Upper lobe of left lung (tissue), 4 donors: ENCODE results near the gene ADCY4.

ENCODE experiments used
- EP300 ChIP-seq, 4 donors: sonication (generic); formaldehyde crosslinking; IDR thresholded peaks; one replicate each; pipeline ENCODE4 v1.5.1; 2017; ENCODE audit warnings: antibody characterized with exemption in 4 of 4, control low read depth in 2 of 4
- POLR2A ChIP-seq, 4 donors: fragments of 450-650 bp; IDR thresholded peaks; one replicate each; pipeline ENCODE4 v1.5.1; 2016 to 2017; ENCODE audit warnings: antibody characterized with exemption in 4 of 4, mild to moderate bottlenecking in 2 of 4
- POLR2AphosphoS5 ChIP-seq, 2 donors: sonication (generic); formaldehyde crosslinking; IDR thresholded peaks; one replicate each; pipeline ENCODE4 v1.5.1; 2017; ENCODE audit warnings: antibody characterized with exemption in 2 of 2
- TF ChIP-seq, protein P1 (sequence below), 6 experiments: fragments of 450-650 bp in 4 of 6; fragments of 200-600 bp in 2 of 6; sonication (generic) in 2 of 6; IDR thresholded peaks; one replicate each; pipeline ENCODE4 v1.5.1; 2016 to 2019; ENCODE audit warnings: antibody characterized with exemption in 6 of 6

DNA sequence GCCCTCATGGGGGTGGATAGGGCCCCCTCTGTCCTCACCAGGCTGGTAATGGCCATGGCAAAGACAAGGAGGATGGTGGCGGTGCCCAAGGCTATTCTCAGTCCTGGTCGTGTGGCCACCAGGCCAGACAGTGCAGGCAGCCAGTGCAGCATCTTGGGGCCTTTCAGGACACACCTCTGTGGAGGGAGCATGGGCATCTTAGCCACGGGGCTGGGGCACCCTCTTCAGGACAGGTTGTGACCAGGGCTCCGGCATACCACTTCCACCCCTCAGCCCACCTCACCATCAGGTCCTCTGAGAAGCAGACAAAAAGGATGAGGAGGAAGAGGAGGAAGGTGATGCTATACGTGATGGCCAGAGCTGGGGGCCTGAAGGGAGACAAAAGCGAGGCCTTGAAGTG is 10.8 kb downstream of the ADCY4 start:
- TF ChIP-seq, protein P1, sequence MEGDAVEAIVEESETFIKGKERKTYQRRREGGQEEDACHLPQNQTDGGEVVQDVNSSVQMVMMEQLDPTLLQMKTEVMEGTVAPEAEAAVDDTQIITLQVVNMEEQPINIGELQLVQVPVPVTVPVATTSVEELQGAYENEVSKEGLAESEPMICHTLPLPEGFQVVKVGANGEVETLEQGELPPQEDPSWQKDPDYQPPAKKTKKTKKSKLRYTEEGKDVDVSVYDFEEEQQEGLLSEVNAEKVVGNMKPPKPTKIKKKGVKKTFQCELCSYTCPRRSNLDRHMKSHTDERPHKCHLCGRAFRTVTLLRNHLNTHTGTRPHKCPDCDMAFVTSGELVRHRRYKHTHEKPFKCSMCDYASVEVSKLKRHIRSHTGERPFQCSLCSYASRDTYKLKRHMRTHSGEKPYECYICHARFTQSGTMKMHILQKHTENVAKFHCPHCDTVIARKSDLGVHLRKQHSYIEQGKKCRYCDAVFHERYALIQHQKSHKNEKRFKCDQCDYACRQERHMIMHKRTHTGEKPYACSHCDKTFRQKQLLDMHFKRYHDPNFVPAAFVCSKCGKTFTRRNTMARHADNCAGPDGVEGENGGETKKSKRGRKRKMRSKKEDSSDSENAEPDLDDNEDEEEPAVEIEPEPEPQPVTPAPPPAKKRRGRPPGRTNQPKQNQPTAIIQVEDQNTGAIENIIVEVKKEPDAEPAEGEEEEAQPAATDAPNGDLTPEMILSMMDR (IDR thresholded peaks at IDR 0.05), result no peak
- TF ChIP-seq POLR2A (IDR thresholded peaks at IDR 0.05), result no peak
- TF ChIP-seq POLR2AphosphoS5 (IDR thresholded peaks at IDR 0.05), result no peak
- TF ChIP-seq EP300 (IDR thresholded peaks at IDR 0.05), result no peak
